Measurements from ENCODE around the gene TTLL5.

DNA sequence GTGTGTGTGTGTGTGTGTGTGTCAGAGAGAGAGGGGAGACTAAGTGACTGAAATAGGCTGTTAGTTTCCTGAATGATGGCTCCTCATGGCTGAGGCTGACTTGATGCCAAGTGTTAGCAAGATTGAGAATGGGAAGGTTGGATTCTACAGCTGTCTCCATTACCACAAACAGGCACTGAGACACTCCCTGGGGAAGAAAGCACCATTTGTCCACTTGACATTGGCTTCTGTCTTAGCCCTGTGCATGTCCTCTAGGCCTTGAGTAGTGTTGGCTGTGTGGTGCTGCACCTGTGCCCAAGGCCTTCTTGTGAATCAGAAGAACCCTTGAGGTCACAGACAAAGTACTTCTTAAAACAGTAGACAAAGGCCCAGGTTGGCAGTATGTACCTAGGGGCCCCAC is 16.0 kb upstream of the TTLL5 start:
- TF ChIP-seq POLR2A (IDR thresholded peaks at IDR 0.05): no peak
- TF ChIP-seq POLR2AphosphoS5 (IDR thresholded peaks at IDR 0.05): no peak
